PC-9 (cell line): ENCODE data around the gene MYOC. TPM values are rescaled to one million over a fixed set of nuclear protein-coding genes. Genes with fewer than 3 reads are reported as not detected.
"Not testable (repeated sequence)": the region's sequence is repeated elsewhere in the genome, so short reads cannot be mapped to it uniquely, and the experiment has no call there.

Experiments used
- BruUV-seq: library from RNA; stranded (reverse); fragments of 400-500 nt; replicated peaks from 2 replicates; lab custom pipeline; 2021; lab: Mats Ljungman, UMichigan
- CTCF ChIA-PET: fragments of 300-600 bp; sonication (Branson Sonifier 250); formaldehyde crosslinking; loops from one replicate; lab custom pipeline; 2022; ENCODE audit warnings: antibody characterized with exemption; lab: Charles Lee
- POLR2A ChIA-PET: fragments of 300-600 bp; sonication (Branson Sonifier 250); formaldehyde crosslinking; loops from one replicate; lab custom pipeline; 2022; ENCODE audit warnings: antibody characterized with exemption; ENCODE audit not compliant: unreplicated experiment; lab: Charles Lee
- DNase-seq, 2 experiments: peaks; one replicate each; pipeline versions ENCODE4 v3.0.0 to v3.0.0-alpha.2; 2015 to 2022; ENCODE audit warnings: mixed read lengths in 1 of 2
- H2AFZ ChIP-seq: fragments of 200-600 bp; sonication (generic); 2 replicates; pipeline ENCODE4 v1.8.1; 2017; ENCODE audit warnings: antibody characterized with exemption
- H3F3A ChIP-seq: fragments of 200-600 bp; sonication (generic); 2 replicates; pipeline ENCODE4 v1.8.1; 2017; ENCODE audit warnings: antibody characterized with exemption, mild to moderate bottlenecking, low read depth; ENCODE audit not compliant: insufficient read depth
- H3K27ac ChIP-seq: fragments of 200-600 bp; sonication (generic); 2 replicates; pipeline ENCODE4 v1.6.1; 2016; ENCODE audit warnings: mixed run types
- H3K27me3 ChIP-seq: fragments of 200-600 bp; sonication (generic); 2 replicates; pipeline ENCODE4 v1.6.1; 2016; ENCODE audit warnings: low read depth, mixed run types; ENCODE audit not compliant: insufficient read depth
- H3K36me3 ChIP-seq: fragments of 200-600 bp; sonication (generic); 2 replicates; pipeline ENCODE4 v1.6.1; 2016; ENCODE audit warnings: low read depth, mixed run types
- H3K4me1 ChIP-seq: fragments of 200-600 bp; sonication (generic); replicated peaks from 2 replicates; pipeline ENCODE4 v1.6.1; 2016; ENCODE audit warnings: mixed run types; ENCODE audit not compliant: insufficient read depth
- H3K4me2 ChIP-seq: fragments of 200-600 bp; sonication (generic); 2 replicates; pipeline ENCODE4 v1.6.1; 2017; ENCODE audit warnings: mixed run types
- H3K4me3 ChIP-seq: fragments of 200-600 bp; sonication (generic); 2 replicates; pipeline ENCODE4 v1.6.1; 2016; ENCODE audit warnings: mixed run types
- H3K79me2 ChIP-seq: fragments of 200-600 bp; sonication (generic); 2 replicates; pipeline ENCODE4 v1.6.1; 2017; ENCODE audit warnings: low read depth, mixed run types
- H3K9me2 ChIP-seq: fragments of 200-600 bp; sonication (generic); 2 replicates; pipeline ENCODE4 v1.8.1; 2017; ENCODE audit warnings: mild to moderate bottlenecking; ENCODE audit not compliant: insufficient read depth
- H3K9me3 ChIP-seq: fragments of 200-600 bp; sonication (generic); 2 replicates; pipeline ENCODE4 v1.8.1; 2016; ENCODE audit warnings: low read depth; ENCODE audit not compliant: insufficient read depth
- H4K20me1 ChIP-seq: fragments of 200-600 bp; sonication (generic); 2 replicates; pipeline ENCODE4 v1.8.1; 2017; ENCODE audit not compliant: insufficient read depth
- CTCF ChIP-seq: fragments of 200-600 bp; sonication (generic); conservative IDR thresholded peaks from 2 replicates; pipeline ENCODE4 v1.6.1; 2017; ENCODE audit warnings: mixed run types, antibody characterized with exemption, mild to moderate bottlenecking, moderate library complexity
- EZH2 ChIP-seq: fragments of 200-600 bp; sonication (generic); IDR thresholded peaks from 2 replicates; pipeline ENCODE4 v1.8.0; 2017; ENCODE audit warnings: antibody characterized with exemption, low read depth
- intact Hi-C: fragments of 100-400 bp; cut with micrococcal nuclease; formaldehyde crosslinking; loops from one replicate; pipeline ENCODE4 v1.10.0; 2022; ENCODE audit not compliant: unreplicated experiment
- total RNA-seq: library from RNA; stranded (reverse); gene quantifications from 2 replicates; pipeline ENCODE4 v1.2.3, GENCODE V29; 2021

MYOC gene
- total RNA-seq, 1 experiment from 2014 or later, result not detected

- intact Hi-C loops, result no loop called here
- no peaks in the 10 kb centered on the region for H3K36me3 ChIP-seq
- H3F3A ChIP-seq, result no peaks in the 10 kb centered on the region
- no peak overlapping the region for H3K4me2 ChIP-seq
- H3K79me2 ChIP-seq, result no peaks in the 10 kb centered on the region
- no peaks in the 10 kb centered on the region for H3K9me2 ChIP-seq
- BruUV-seq, result no TSS peak
- no peaks in the 10 kb centered on the region for H4K20me1 ChIP-seq
- H3K4me1 ChIP-seq, result peaks cover 6% of the 10 kb centered on the region; the same call in 1 of the 2 replicates
- H3K27ac ChIP-seq, result no peak overlapping the region
- no peak overlapping the region for H2AFZ ChIP-seq
- DNase-seq, result no peak
- POLR2A ChIA-PET, result no interaction called here
- CTCF ChIA-PET, result no interaction called here
- no peak overlapping the region for H3K4me3 ChIP-seq
- no peak for TF ChIP-seq EZH2
- TF ChIP-seq CTCF, result no peak
- no peaks in the 10 kb centered on the region for H3K27me3 ChIP-seq
- no peaks in the 10 kb centered on the region for H3K9me3 ChIP-seq
Observed at GRCh38 chr1:171663036-171663853, 10.8 kb upstream of the MYOC start.

DNA sequence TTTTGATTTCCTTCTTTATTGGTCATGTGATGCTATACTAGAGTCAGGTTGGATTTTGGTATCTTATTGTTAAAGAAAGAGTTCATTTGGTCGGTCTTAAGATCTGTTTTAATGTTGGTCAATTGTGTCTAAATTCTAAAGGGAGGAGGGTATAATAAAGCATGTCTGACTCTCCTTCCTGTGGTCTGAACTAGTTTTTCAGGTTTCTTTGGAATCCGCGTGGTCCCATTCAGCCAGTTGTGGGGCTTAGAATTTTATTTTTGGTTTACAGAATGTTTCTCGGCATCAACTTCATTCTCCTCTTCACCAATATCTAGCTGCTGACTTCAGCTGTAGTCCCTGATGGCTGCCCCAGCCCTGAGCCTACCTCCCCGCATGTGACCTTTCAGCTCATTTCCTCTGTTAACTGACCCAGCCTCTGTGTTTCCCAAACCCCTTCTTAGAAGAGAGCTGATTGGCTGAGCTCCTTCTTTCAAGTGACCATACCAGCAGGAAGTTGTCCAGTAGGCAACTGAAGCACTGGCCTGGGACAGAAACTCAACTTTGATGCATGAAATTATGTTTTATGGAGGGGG, 8.7 kb upstream of the MYOC start:
- BruUV-seq, result no TSS peak
- Histone ChIP-seq H3K9me2 (no peaks in the 10 kb centered on the region), H3K4me3 (no peak overlapping the region), H4K20me1 (no peaks in the 10 kb centered on the region), H2AFZ (0 out of 2 replicates have a peak overlapping the region, but pooled peaks have one; percentile 19), H3K27me3 (no peaks in the 10 kb centered on the region), H3K4me1 (peaks cover 6% of the 10 kb centered on the region; the same call in 1 of the 2 replicates), H3K9me3 (no peaks in the 10 kb centered on the region), H3F3A (no peaks in the 10 kb centered on the region), H3K4me2 (peak overlapping the region; percentile 26; the same call in 1 of the 2 replicates), H3K79me2 (no peaks in the 10 kb centered on the region), H3K36me3 (no peaks in the 10 kb centered on the region), H3K27ac (no peak overlapping the region)
- intact Hi-C loops, result no loop called here
- DNase-seq, result peak in 1 of 2 experiments; percentile 37
- ChIA-PET POLR2A (interaction anchor here (0.6 kb wide), 1 partner anchor 120 kb away, joined by 3 read pairs; the partner anchor contains the start of gene METTL13), CTCF (no interaction called here)
- TF ChIP-seq CTCF (no peak), EZH2 (no peak)

DNA sequence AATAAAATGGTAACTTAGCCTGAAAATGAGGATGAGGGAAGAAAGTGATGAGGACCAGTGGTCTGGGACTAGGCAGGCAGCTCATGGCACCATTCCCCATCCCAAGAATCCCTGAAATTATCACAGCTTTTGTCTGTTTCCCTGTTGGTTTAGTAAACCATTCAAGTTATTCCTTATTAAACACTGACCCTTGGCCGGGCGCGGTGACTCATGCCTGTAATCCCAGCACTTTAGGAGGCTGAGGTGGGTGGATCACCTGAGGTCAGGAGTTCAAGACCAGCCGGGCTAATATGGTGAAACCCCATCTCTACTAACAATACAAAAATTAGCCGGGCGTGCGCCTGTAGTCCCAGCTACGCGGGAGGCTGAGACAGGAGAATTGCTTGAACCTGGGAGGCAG, 3.7 kb upstream of the MYOC start:
- H3K79me2 ChIP-seq, H3K4me1 ChIP-seq, DNase-seq, CTCF ChIA-PET, H3F3A ChIP-seq, H2AFZ ChIP-seq, H3K27ac ChIP-seq, H3K4me3 ChIP-seq, H3K4me2 ChIP-seq, H3K27me3 ChIP-seq, H3K9me2 ChIP-seq, H4K20me1 ChIP-seq, intact Hi-C loops, BruUV-seq, POLR2A ChIA-PET, H3K9me3 ChIP-seq, H3K36me3 ChIP-seq: not testable (repeated sequence)
